PC-3 (cell line): ENCODE results near the gene INTS1. TPM values are rescaled to one million over a fixed set of nuclear protein-coding genes. Genes with fewer than 3 reads are reported as not detected.

ENCODE experiments used
- ATAC-seq: fragments of 200-7000 bp; cut with Tn5 transposase; 2 replicates; pipeline ENCODE4 v1.9.1; 2020; ENCODE audit warnings: mild to moderate bottlenecking, moderate library complexity
- BruUV-seq: library from RNA; stranded (reverse); fragments of 400-500 nt; replicated peaks from 2 replicates; lab custom pipeline; 2021; lab: Mats Ljungman, UMichigan
- CTCF ChIA-PET: fragments of 300-600 bp; sonication (Branson Sonifier 250); formaldehyde crosslinking; loops from one replicate; lab custom pipeline; 2022; ENCODE audit warnings: antibody characterized with exemption; lab: Charles Lee
- POLR2A ChIA-PET: fragments of 300-600 bp; sonication (Branson Sonifier 250); formaldehyde crosslinking; loops from one replicate; lab custom pipeline; 2022; ENCODE audit warnings: antibody characterized with exemption; ENCODE audit not compliant: unreplicated experiment; lab: Charles Lee
- DNase-seq: peaks from one replicate; pipeline ENCODE4 v3.0.0-alpha.2; 2015
- H2AFZ ChIP-seq: fragments of 300-600 bp; sonication (generic); 2 replicates; pipeline ENCODE4 v1.6.0; 2016; ENCODE audit warnings: antibody characterized with exemption, low read length
- H3F3A ChIP-seq: fragments of 300-600 bp; sonication (generic); one replicate; pipeline ENCODE4 v1.6.0; 2017; ENCODE audit warnings: antibody characterized with exemption, low read length, control low read depth, mild to moderate bottlenecking; ENCODE audit not compliant: unreplicated experiment
- H3K27ac ChIP-seq: fragments of 300-600 bp; sonication (generic); 2 replicates; pipeline ENCODE4 v1.5.1; 2016; ENCODE audit warnings: mild to moderate bottlenecking, low read length
- H3K27me3 ChIP-seq: fragments of 300-600 bp; sonication (generic); 2 replicates; pipeline ENCODE4 v1.6.1; 2016; ENCODE audit warnings: low read length, mixed read lengths
- H3K36me3 ChIP-seq: fragments of 300-600 bp; sonication (generic); 2 replicates; pipeline ENCODE4 v1.6.1; 2016; ENCODE audit warnings: low read depth, mixed run types, low read length, mixed read lengths
- H3K4me1 ChIP-seq: fragments of 300-600 bp; sonication (generic); 2 replicates; pipeline ENCODE4 v1.5.1; 2016; ENCODE audit warnings: low read length; ENCODE audit not compliant: insufficient read depth
- H3K4me2 ChIP-seq: fragments of 300-600 bp; sonication (generic); 2 replicates; pipeline ENCODE4 v1.6.0; 2016; ENCODE audit warnings: low read length
- H3K4me3 ChIP-seq: fragments of 300-600 bp; sonication (generic); 2 replicates; pipeline ENCODE4 v1.5.1; 2016; ENCODE audit warnings: mild to moderate bottlenecking, low read length, mixed read lengths
- H3K79me2 ChIP-seq: fragments of 300-600 bp; sonication (generic); 2 replicates; pipeline ENCODE4 v1.6.1; 2017; ENCODE audit warnings: low read length, mixed read lengths
- H3K9ac ChIP-seq: fragments of 300-600 bp; sonication (generic); 2 replicates; pipeline ENCODE4 v1.6.0; 2016; ENCODE audit warnings: mild to moderate bottlenecking, low read length
- H3K9me2 ChIP-seq: fragments of 300-600 bp; sonication (generic); replicated peaks from 2 replicates; pipeline ENCODE4 v1.6.1; 2016; ENCODE audit warnings: mixed run types, low read length, mixed read lengths
- H3K9me3 ChIP-seq: fragments of 300-600 bp; sonication (generic); 2 replicates; pipeline ENCODE4 v1.6.1; 2016; ENCODE audit warnings: low read length, mixed read lengths
- H4K20me1 ChIP-seq: fragments of 300-600 bp; sonication (generic); 2 replicates; pipeline ENCODE4 v1.6.1; 2016; ENCODE audit warnings: low read length, mixed read lengths
- CTCF ChIP-seq: fragments of 300-600 bp; sonication (generic); conservative IDR thresholded peaks from 2 replicates; pipeline ENCODE4 v1.5.1; 2017; ENCODE audit warnings: antibody characterized with exemption, low read depth, mild to moderate bottlenecking, low read length
- EZH2 ChIP-seq: fragments of 300-600 bp; sonication (generic); IDR thresholded peaks from one replicate; pipeline ENCODE4 v1.6.1; 2017; ENCODE audit warnings: antibody characterized with exemption, mild to moderate bottlenecking, low read length; ENCODE audit not compliant: unreplicated experiment
- EZH2phosphoT487 ChIP-seq: fragments of 300-600 bp; sonication (generic); IDR thresholded peaks from 2 replicates; pipeline ENCODE4 v1.6.1; 2018; ENCODE audit warnings: mild to moderate bottlenecking, antibody characterized with exemption, low read length, borderline replicate concordance
- intact Hi-C: fragments of 100-400 bp; cut with micrococcal nuclease; formaldehyde crosslinking; loops from 2 replicates; pipeline ENCODE4 v1.9.0; 2023
- total RNA-seq: library from RNA; depleted of rRNA; stranded (reverse); fragments of >200 nt; gene quantifications from 2 replicates; pipeline ENCODE4 v1.2.3, GENCODE V29; 2014

The INTS1 gene
- total RNA-seq, 1 experiment from 2014 or later, result 62.9 TPM

- no peak overlapping the region for H3K27ac ChIP-seq
- H3K36me3 ChIP-seq, result peaks cover 10% of the 10 kb centered on the region
- H3K79me2 ChIP-seq, result no peaks in the 10 kb centered on the region
- H2AFZ ChIP-seq, result no peak overlapping the region
- H3K4me1 ChIP-seq, result no peaks in the 10 kb centered on the region
- DNase-seq, result no peak
- no peaks in the 10 kb centered on the region for H3F3A ChIP-seq
- H3K9me2 ChIP-seq, result no peaks in the 10 kb centered on the region
- no peak overlapping the region for H3K4me3 ChIP-seq
- CTCF ChIA-PET, result no interaction called here
- H3K27me3 ChIP-seq, result no peaks in the 10 kb centered on the region
- POLR2A ChIA-PET, result no interaction called here
- intact Hi-C loops, result no loop called here
- no peak for TF ChIP-seq EZH2phosphoT487
- TF ChIP-seq CTCF, result no peak
- no peak for TF ChIP-seq EZH2
- no peaks in the 10 kb centered on the region for H4K20me1 ChIP-seq
- BruUV-seq, result no TSS peak
- ATAC-seq, result no peak
- no peak overlapping the region for H3K4me2 ChIP-seq
- no peak overlapping the region for H3K9ac ChIP-seq
- no peaks in the 10 kb centered on the region for H3K9me3 ChIP-seq
Observed at GRCh38 chr7:1434891-1435670, 69.1 kb downstream of the INTS1 start.

DNA sequence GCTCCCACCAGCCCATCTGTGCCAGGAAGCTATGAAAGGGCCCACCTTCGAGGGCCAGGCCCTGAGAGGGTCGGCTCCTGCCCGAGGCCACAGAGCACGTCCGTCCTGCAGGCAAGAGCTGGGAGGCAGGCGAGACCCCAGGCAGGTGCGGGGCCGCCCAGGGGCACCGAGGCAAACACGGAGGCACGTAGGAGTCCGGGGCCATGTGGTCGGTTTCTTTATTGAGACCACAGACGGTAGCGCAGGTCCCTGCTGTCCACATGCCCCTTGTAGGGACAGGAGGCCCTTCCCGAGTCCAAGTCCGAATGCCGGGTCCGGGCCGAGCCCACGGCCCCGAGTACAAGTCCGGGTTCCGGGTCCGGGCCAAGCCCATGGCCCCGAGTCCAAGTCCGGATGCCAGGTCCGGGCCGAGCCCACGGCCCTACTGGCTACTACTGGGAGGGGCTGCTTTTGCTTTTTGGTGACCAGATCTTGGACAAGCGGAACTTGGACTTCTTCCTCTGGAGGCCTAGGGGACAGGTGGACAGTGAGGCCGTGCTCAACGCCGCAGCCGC lies 69.9 kb downstream of the INTS1 start:
- no peak overlapping the region for H3K4me3 ChIP-seq
- no peaks in the 10 kb centered on the region for H3K9me2 ChIP-seq
- ATAC-seq (no peak), DNase-seq (no peak)
- peaks cover 3% of the 10 kb centered on the region for H3K36me3 ChIP-seq
- no peaks in the 10 kb centered on the region for H3K79me2 ChIP-seq
- no peaks in the 10 kb centered on the region for H4K20me1 ChIP-seq
- TF ChIP-seq EZH2, result no peak
- no peak for TF ChIP-seq CTCF
- no peak for TF ChIP-seq EZH2phosphoT487
- no peaks in the 10 kb centered on the region for H3F3A ChIP-seq
- H3K27me3 ChIP-seq, result no peaks in the 10 kb centered on the region
- no peak overlapping the region for H3K4me2 ChIP-seq
- H3K4me1 ChIP-seq, result no peaks in the 10 kb centered on the region
- no peak overlapping the region for H3K9ac ChIP-seq
- POLR2A ChIA-PET, result no interaction called here
- CTCF ChIA-PET, result no interaction called here
- H3K27ac ChIP-seq, result no peak overlapping the region
- BruUV-seq, result no TSS peak
- H3K9me3 ChIP-seq, result no peaks in the 10 kb centered on the region
- intact Hi-C loops, result no loop called here
- H2AFZ ChIP-seq, result no peak overlapping the region
